Testis (tissue), 3 donors: ENCODE measurements around the gene SLC6A12. TPM values are rescaled to one million over a fixed set of nuclear protein-coding genes. Genes with fewer than 3 reads are reported as not detected.

Source experiments
- DNase-seq: peaks from one replicate; pipeline ENCODE4 v3.0.0-alpha.2; 2019
- H3K27ac ChIP-seq, 2 donors: fragments of 200-600 bp; sonication (generic); one replicate each; pipeline ENCODE4 v1.5.1; 2019
- H3K27me3 ChIP-seq: fragments of 200-600 bp; sonication (generic); one replicate; pipeline ENCODE4 v1.5.1; 2019
- H3K36me3 ChIP-seq: fragments of 200-600 bp; sonication (generic); one replicate; pipeline ENCODE4 v1.5.1; 2017; ENCODE audit warnings: low read depth; ENCODE audit errors: missing control alignments
- H3K4me1 ChIP-seq: fragments of 200-600 bp; sonication (generic); one replicate; pipeline ENCODE4 v1.5.1; 2019
- H3K4me3 ChIP-seq, 2 donors: fragments of 200-600 bp; sonication (generic); one replicate each; pipeline ENCODE4 v1.5.1; 2017 to 2019
- H3K9me3 ChIP-seq: fragments of 200-600 bp; sonication (generic); one replicate; pipeline ENCODE4 v1.5.1; 2017
- CTCF ChIP-seq, 3 experiments: fragments of 450-650 bp in 2 of 3; fragments of 200-600 bp in 1 of 3; sonication (generic) in 1 of 3; IDR thresholded peaks; one replicate each; pipeline ENCODE4 v1.5.1; 2016 to 2019; ENCODE audit warnings: antibody characterized with exemption in 3 of 3, mild to moderate bottlenecking in 2 of 3, moderate library complexity in 1 of 3
- POLR2A ChIP-seq: fragments of 450-650 bp; IDR thresholded peaks from one replicate; pipeline ENCODE4 v1.6.1; 2017; ENCODE audit warnings: antibody characterized with exemption, mild to moderate bottlenecking, moderate library complexity
- WGBS, 2 donors: methylation state at CpG; one replicate each; pipeline ENCODE4 v1.1.5; 2018; 5-methylcytosine and 5-hydroxymethylcytosine counted together
- intact Hi-C: fragments of 100-400 bp; cut with DNase I; formaldehyde crosslinking; loops from one replicate; pipeline ENCODE4 v1.15.1; 2023; ENCODE audit warnings: low total_unique reads
- polyA plus RNA-seq: library from polyadenylated mRNA; stranded (reverse); fragments of 350-450 nt; fragmentation: Illumina TruSeq; extraction: RNeasy Lipid Tissue Mini Kit (QIAGEN cat#74804); gene quantifications from one replicate; pipeline ENCODE4 v1.2.3, GENCODE V29; 2014; ENCODE audit warnings: low read depth, low replicate concordance; ENCODE audit not compliant: insufficient read depth
- total RNA-seq, 2 donors: library from RNA; depleted of rRNA; stranded (reverse); fragments of >200 nt; gene quantifications; one replicate each; pipeline ENCODE4 v1.2.3, GENCODE V29; 2016

Gene SLC6A12
- total and polyA plus RNA-seq, 3 donors from 2014 or later: 3.8 to 12.5 (median 6.4) TPM

- Histone ChIP-seq H3K27me3 (no peaks in the 10 kb centered on the region), H3K9me3 (no peaks in the 10 kb centered on the region), H3K36me3 (no peaks in the 10 kb centered on the region), H3K4me1 (no peaks in the 10 kb centered on the region), H3K27ac (no peak overlapping the region), H3K4me3 (no peak overlapping the region)
- WGBS, 2 donors: 89 to 91% methylated on average over 16 of the region's 16 CpGs
- intact Hi-C loops: no loop called here
- no peak for TF ChIP-seq CTCF (IDR thresholded peaks at IDR 0.05)
- TF ChIP-seq POLR2A: no peak
- no peak for DNase-seq
These were observed 2.1 kb downstream of the SLC6A12 start for GRCh38 chr12:211639-212414.

- Histone ChIP-seq H3K36me3 (no peaks in the 10 kb centered on the region), H3K27me3 (no peaks in the 10 kb centered on the region), H3K9me3 (no peaks in the 10 kb centered on the region), H3K4me1 (no peaks in the 10 kb centered on the region), H3K27ac (no peak overlapping the region), H3K4me3 (no peak overlapping the region)
- intact Hi-C loops: no loop called here
- WGBS, 2 donors: 97 to 100% methylated on average over 3 of the region's 3 CpGs
- DNase-seq: no peak
- TF ChIP-seq CTCF (IDR thresholded peaks at IDR 0.05): no peak
- TF ChIP-seq POLR2A: no peak
These were observed 2.9 kb downstream of the SLC6A12 start for GRCh38 chr12:211142-211465.

- no peak for DNase-seq
- WGBS, 2 donors: 82 to 84% methylated on average over 15 to 16 of the region's 16 CpGs
- no peak overlapping the region for H3K4me3 ChIP-seq
- H3K27ac ChIP-seq: no peak overlapping the region
- H3K9me3 ChIP-seq: no peaks in the 10 kb centered on the region
- TF ChIP-seq CTCF (IDR thresholded peaks at IDR 0.05) (no peak), POLR2A (no peak)
- H3K4me1 ChIP-seq: no peaks in the 10 kb centered on the region
- intact Hi-C loops: no loop called here
- no peaks in the 10 kb centered on the region for H3K36me3 ChIP-seq
- no peaks in the 10 kb centered on the region for H3K27me3 ChIP-seq
These were observed 3.4 kb downstream of the SLC6A12 start for GRCh38 chr12:210277-211141.

- no peak for DNase-seq
- H3K4me1 ChIP-seq: no peaks in the 10 kb centered on the region
- H3K27ac ChIP-seq: no peak overlapping the region
- intact Hi-C loops: no loop called here
- H3K27me3 ChIP-seq: no peaks in the 10 kb centered on the region
- H3K4me3 ChIP-seq: no peak overlapping the region
- 88 to 94% methylated on average over 12 of the region's 12 CpGs for WGBS, 2 donors
- no peaks in the 10 kb centered on the region for H3K36me3 ChIP-seq
- TF ChIP-seq CTCF (IDR thresholded peaks at IDR 0.05) (no peak), POLR2A (no peak)
- H3K9me3 ChIP-seq: no peaks in the 10 kb centered on the region
These were observed 4.1 kb downstream of the SLC6A12 start for GRCh38 chr12:209851-210250.
